GM18519 (cell line): ENCODE results near the gene ACBD6.

ENCODE experiments used
- ATAC-seq: cut with Tn5 transposase; IDR thresholded peaks from one replicate; pipeline ENCODE4 v1.9.1; 2021; ENCODE audit warnings: mild to moderate bottlenecking, moderate library complexity; ENCODE audit not compliant: unreplicated experiment, low FRiP score

Gene ACBD6

GRCh38 chr1:180248731-180249681 lies 253.4 kb downstream of the ACBD6 start:
- no peak for ATAC-seq

- no peak for ATAC-seq
Measured at GRCh38 chr1:180248176-180248575, 254.2 kb downstream of the ACBD6 start.

GRCh38 chr1:180247580-180247979 lies 254.8 kb downstream of the ACBD6 start:
- ATAC-seq = no peak

- no peak for ATAC-seq
Measured at GRCh38 chr1:180247061-180247460, 255.3 kb downstream of the ACBD6 start.

- no peak for ATAC-seq
Measured at GRCh38 chr1:180246579-180246978, 255.8 kb downstream of the ACBD6 start.

- no peak for ATAC-seq
Measured at GRCh38 chr1:180244840-180245239, 257.5 kb downstream of the ACBD6 start.

- no peak for ATAC-seq
Measured at GRCh38 chr1:180243517-180244221, 258.7 kb downstream of the ACBD6 start.

- ATAC-seq = no peak
Measured at GRCh38 chr1:180241716-180242544, 260.4 kb downstream of the ACBD6 start.

GRCh38 chr1:180239145-180240096 lies 263.0 kb downstream of the ACBD6 start:
- no peak for ATAC-seq

GRCh38 chr1:180238675-180239074 lies 263.7 kb downstream of the ACBD6 start:
- ATAC-seq = no peak
